MCF 10A (cell line): Measurements from ENCODE around the gene MEIS3. TPM values are rescaled to one million over a fixed set of nuclear protein-coding genes. Genes with fewer than 3 reads are reported as not detected.

Experiments used
- BruUV-seq: library from RNA; stranded (reverse); fragments of 400-500 nt; replicated peaks from 2 replicates; lab custom pipeline; 2021; lab: Mats Ljungman, UMichigan
- CTCF ChIA-PET: fragments of 300-600 bp; sonication (Branson Sonifier 250); formaldehyde crosslinking; extraction: SDS; loops from one replicate; lab custom pipeline; 2021; ENCODE audit warnings: antibody characterized with exemption, inconsistent platforms; lab: Yijun Ruan, JAX
- POLR2A ChIA-PET: fragments of 300-600, 350-650 bp; sonication (Branson Sonifier 250); formaldehyde crosslinking; extraction: SDS; loops from one replicate; lab custom pipeline; 2020; ENCODE audit warnings: antibody characterized with exemption, inconsistent platforms; lab: Yijun Ruan, JAX
- DNase-seq: peaks from one replicate; pipeline ENCODE4 v3.0.0-alpha.2; 2018; ENCODE audit not compliant: unreplicated experiment
- H3K27ac Mint-ChIP-seq: one replicate; pipeline ENCODE4 v1.8.0; 2022; ENCODE audit warnings: mild to moderate bottlenecking, low read depth, mixed read lengths; ENCODE audit not compliant: unreplicated experiment
- H3K27me3 Mint-ChIP-seq: one replicate; pipeline ENCODE4 v1.8.0; 2022; ENCODE audit warnings: mixed read lengths; ENCODE audit not compliant: insufficient read depth, unreplicated experiment
- H3K36me3 Mint-ChIP-seq: one replicate; pipeline ENCODE4 v1.8.0; 2022; ENCODE audit warnings: mild to moderate bottlenecking, moderate library complexity, mixed read lengths; ENCODE audit not compliant: insufficient read depth, unreplicated experiment
- H3K4me1 Mint-ChIP-seq: one replicate; pipeline ENCODE4 v1.8.0; 2022; ENCODE audit warnings: mixed read lengths; ENCODE audit not compliant: insufficient read depth, unreplicated experiment
- H3K4me3 Mint-ChIP-seq: one replicate; pipeline ENCODE4 v1.8.0; 2022; ENCODE audit warnings: mild to moderate bottlenecking, moderate library complexity, mixed read lengths; ENCODE audit not compliant: unreplicated experiment
- H3K9me3 Mint-ChIP-seq: one replicate; pipeline ENCODE4 v1.8.0; 2022; ENCODE audit warnings: mixed read lengths; ENCODE audit not compliant: unreplicated experiment
- CTCF ChIP-seq: fragments of 200-600 bp; IDR thresholded peaks from one replicate; pipeline ENCODE4 v1.8.0; 2022; ENCODE audit warnings: antibody characterized with exemption, mild to moderate bottlenecking; ENCODE audit not compliant: unreplicated experiment
- intact Hi-C: fragments of 100-400 bp; cut with micrococcal nuclease; formaldehyde crosslinking; loops from 2 replicates; pipeline ENCODE4 v1.14.1; 2022
- total RNA-seq: library from RNA; stranded (reverse); gene quantifications from 2 replicates; pipeline ENCODE4 v1.2.3, GENCODE V29; 2022

MEIS3 gene
- total RNA-seq, 1 experiment from 2014 or later = 6.6 TPM

- CTCF ChIA-PET = interaction anchor here (0.7 to 3.2 kb wide), 2 partner anchors 25 to 117 kb away, joined by 4 to 18 read pairs; no protein-coding TSS in a partner anchor
- H3K27ac Mint-ChIP-seq = no peak overlapping the region
- peaks cover 57% of the 10 kb centered on the region for H3K27me3 Mint-ChIP-seq
- H3K4me3 Mint-ChIP-seq = no peak overlapping the region
- peaks cover 25% of the 10 kb centered on the region for H3K4me1 Mint-ChIP-seq
- intact Hi-C loops = no loop called here
- H3K36me3 Mint-ChIP-seq = no peaks in the 10 kb centered on the region
- POLR2A ChIA-PET = interaction anchor here (0.7 kb wide), 1 partner anchor 14 kb away, joined by 3 read pairs; no protein-coding TSS in a partner anchor
- TF ChIP-seq CTCF = no peak
- no peaks in the 10 kb centered on the region for H3K9me3 Mint-ChIP-seq
- no TSS peak for BruUV-seq
- DNase-seq = no peak
Measured at GRCh38 chr19:47416643-47416985, 2.7 kb downstream of the MEIS3 start.

GRCh38 chr19:47415953-47416642 lies 3.2 kb downstream of the MEIS3 start:
- intact Hi-C loops = no loop called here
- no peak for TF ChIP-seq CTCF
- Mint-ChIP-seq H3K36me3 (no peaks in the 10 kb centered on the region), H3K9me3 (no peaks in the 10 kb centered on the region), H3K4me1 (peaks cover 25% of the 10 kb centered on the region), H3K4me3 (no peak overlapping the region), H3K27ac (no peak overlapping the region), H3K27me3 (peaks cover 52% of the 10 kb centered on the region)
- DNase-seq = no peak
- CTCF ChIA-PET = interaction anchor here (0.6 to 3.2 kb wide), 10 partner anchors 12 to 1163 kb away, joined by 3 to 18 read pairs (median 3); no protein-coding TSS in a partner anchor
- no TSS peak for BruUV-seq
- POLR2A ChIA-PET = no interaction called here

- CTCF ChIA-PET = interaction anchor here (0.6 to 3.2 kb wide), 5 partner anchors 12 to 375 kb away, joined by 3 to 18 read pairs (median 3); no protein-coding TSS in a partner anchor
Measured at GRCh38 chr19:47414469-47414868, 4.9 kb downstream of the MEIS3 start.

More at GRCh38 chr19:47414469-47414868, 4.9 kb downstream of the MEIS3 start:
- intact Hi-C loops = no loop called here
- H3K27ac Mint-ChIP-seq = no peak overlapping the region
- H3K36me3 Mint-ChIP-seq = no peaks in the 10 kb centered on the region
- H3K27me3 Mint-ChIP-seq = peaks cover 37% of the 10 kb centered on the region
- TF ChIP-seq CTCF = no peak
- POLR2A ChIA-PET = no interaction called here
- H3K9me3 Mint-ChIP-seq = no peaks in the 10 kb centered on the region
- no TSS peak for BruUV-seq
- no peak overlapping the region for H3K4me3 Mint-ChIP-seq
- H3K4me1 Mint-ChIP-seq = peaks cover 25% of the 10 kb centered on the region
- peak; percentile 57 for DNase-seq
